ENCODE data around the gene SNAP47.

SNAP47 gene

GRCh38 chr1:227813962-227814361 lies 78.7 kb downstream of the SNAP47 start:
- TF ChIP-seq CTCF (conservative IDR thresholded peaks at IDR 0.05; ENCODE audit: low read depth, low read length): no peak
- H3K4me2 ChIP-seq: no peak overlapping the region
- H3K27ac ChIP-seq: no peak overlapping the region
- no peaks in the 10 kb centered on the region for H3K36me3 ChIP-seq (ENCODE audit: insufficient read depth)
- no peak overlapping the region for H3K9ac ChIP-seq
- H4K20me1 ChIP-seq (ENCODE audit: insufficient read depth): no peaks in the 10 kb centered on the region
- H3K4me3 ChIP-seq (IDR thresholded peaks at IDR 0.05; ENCODE audit: insufficient read depth, low read depth, low read length): no peak overlapping the region
- H2AFZ ChIP-seq (ENCODE audit: low read depth): no peak overlapping the region
- H3K27me3 ChIP-seq (ENCODE audit: insufficient read depth, low read depth): no peaks in the 10 kb centered on the region
- no peaks in the 10 kb centered on the region for H3K4me1 ChIP-seq (ENCODE audit: low read depth, poor library complexity, severe bottlenecking)
- H3K79me2 ChIP-seq (ENCODE audit: insufficient read depth, low read depth): no peaks in the 10 kb centered on the region

- no peak within 1 kb of the TSS for H3K9ac ChIP-seq
- no peak within 1 kb of the TSS for H3K4me3 ChIP-seq (IDR thresholded peaks at IDR 0.05; ENCODE audit: insufficient read depth, low read depth, low read length)
- no peak within 1 kb of the TSS for H2AFZ ChIP-seq (ENCODE audit: low read depth)
- H3K79me2 ChIP-seq (ENCODE audit: insufficient read depth, low read depth): no peaks in the 10 kb centered on the region
- no peak for TF ChIP-seq CTCF (conservative IDR thresholded peaks at IDR 0.05; ENCODE audit: low read depth, low read length)
- no peaks in the 10 kb centered on the region for H3K36me3 ChIP-seq (ENCODE audit: insufficient read depth)
- no peak within 1 kb of the TSS for H3K27ac ChIP-seq
- H3K27me3 ChIP-seq (ENCODE audit: insufficient read depth, low read depth): no peaks in the 10 kb centered on the region
- H3K4me1 ChIP-seq (ENCODE audit: low read depth, poor library complexity, severe bottlenecking): no peaks in the 10 kb centered on the region
- H4K20me1 ChIP-seq (ENCODE audit: insufficient read depth): no peaks in the 10 kb centered on the region
- H3K4me2 ChIP-seq: no peak within 1 kb of the TSS
These were observed 80.5 kb downstream of the SNAP47 start, which contains the start of gene PRSS38 for GRCh38 chr1:227815468-227816409. Gene PRSS38, plus strand, starts transcription at chr1:227815675. Its CDS starts 42 bp downstream, at chr1:227815717.

GRCh38 chr1:227816750-227817446 lies 81.7 kb downstream of the SNAP47 start:
- H2AFZ ChIP-seq (ENCODE audit: low read depth): no peak overlapping the region
- no peaks in the 10 kb centered on the region for H3K79me2 ChIP-seq (ENCODE audit: insufficient read depth, low read depth)
- H3K9ac ChIP-seq: no peak overlapping the region
- no peak overlapping the region for H3K4me3 ChIP-seq (IDR thresholded peaks at IDR 0.05; ENCODE audit: insufficient read depth, low read depth, low read length)
- no peaks in the 10 kb centered on the region for H3K4me1 ChIP-seq (ENCODE audit: low read depth, poor library complexity, severe bottlenecking)
- no peak overlapping the region for H3K27ac ChIP-seq
- no peak for TF ChIP-seq CTCF (conservative IDR thresholded peaks at IDR 0.05; ENCODE audit: low read depth, low read length)
- no peaks in the 10 kb centered on the region for H4K20me1 ChIP-seq (ENCODE audit: insufficient read depth)
- H3K36me3 ChIP-seq (ENCODE audit: insufficient read depth): no peaks in the 10 kb centered on the region
- no peaks in the 10 kb centered on the region for H3K27me3 ChIP-seq (ENCODE audit: insufficient read depth, low read depth)
- H3K4me2 ChIP-seq: no peak overlapping the region

GRCh38 chr1:227823537-227823936 lies 88.3 kb downstream of the SNAP47 start:
- Histone ChIP-seq H3K27ac (no peak overlapping the region), H3K4me2 (no peak overlapping the region), H3K27me3 (ENCODE audit: insufficient read depth, low read depth) (no peaks in the 10 kb centered on the region), H2AFZ (ENCODE audit: low read depth) (no peak overlapping the region), H3K4me3 (IDR thresholded peaks at IDR 0.05; ENCODE audit: insufficient read depth, low read depth, low read length) (no peak overlapping the region), H3K9ac (no peak overlapping the region), H4K20me1 (ENCODE audit: insufficient read depth) (no peaks in the 10 kb centered on the region), H3K36me3 (ENCODE audit: insufficient read depth) (no peaks in the 10 kb centered on the region), H3K4me1 (ENCODE audit: low read depth, poor library complexity, severe bottlenecking) (no peaks in the 10 kb centered on the region), H3K79me2 (ENCODE audit: insufficient read depth, low read depth) (no peaks in the 10 kb centered on the region)
- TF ChIP-seq CTCF (conservative IDR thresholded peaks at IDR 0.05; ENCODE audit: low read depth, low read length): no peak
